Ishikawa (cell line): ENCODE data around the gene RASA3.
A peak's percentile ranks its signal among the peaks of the same experiment; 100 is the strongest.

Experiments used
- CEBPB ChIP-seq: IDR thresholded peaks from 2 replicates; pipeline ENCODE4 v1.6.1; 2012
- CREB1 ChIP-seq: IDR thresholded peaks from 2 replicates; pipeline ENCODE4 v1.6.1; 2012; ENCODE audit warnings: low read depth
- EGR1 ChIP-seq: IDR thresholded peaks from 2 replicates; pipeline ENCODE4 v1.6.1; 2012
- EP300 ChIP-seq: IDR thresholded peaks from 2 replicates; pipeline ENCODE4 v1.6.1; 2012; ENCODE audit warnings: borderline replicate concordance
- FOXM1 ChIP-seq: IDR thresholded peaks from 2 replicates; pipeline ENCODE4 v1.6.1; 2012; ENCODE audit warnings: low read depth, borderline replicate concordance
- MAX ChIP-seq: IDR thresholded peaks from 2 replicates; pipeline ENCODE4 v1.6.1; 2012
- NFIC ChIP-seq: IDR thresholded peaks from 2 replicates; pipeline ENCODE4 v1.6.1; 2012
- RAD21 ChIP-seq: IDR thresholded peaks from 2 replicates; pipeline ENCODE4 v1.6.1; 2012; ENCODE audit warnings: low read depth
- TAF1 ChIP-seq: IDR thresholded peaks from 2 replicates; pipeline ENCODE4 v1.6.1; 2012; ENCODE audit warnings: low read depth, mild to moderate bottlenecking
- TCF12 ChIP-seq: IDR thresholded peaks from 2 replicates; pipeline ENCODE4 v1.6.1; 2012; ENCODE audit warnings: low read depth
- TEAD4 ChIP-seq: IDR thresholded peaks from 2 replicates; pipeline ENCODE4 v1.6.1; 2012
- USF1 ChIP-seq: IDR thresholded peaks from 2 replicates; pipeline ENCODE4 v1.6.1; 2012
- YY1 ChIP-seq: IDR thresholded peaks from 2 replicates; pipeline ENCODE4 v1.6.1; 2012; ENCODE audit warnings: low read depth
- ZBTB7A ChIP-seq: IDR thresholded peaks from 2 replicates; pipeline ENCODE4 v1.6.1; 2012; ENCODE audit warnings: low read depth
- TF ChIP-seq, protein P1 (sequence below): IDR thresholded peaks from 2 replicates; pipeline ENCODE4 v1.6.1; 2012; ENCODE audit warnings: low read depth, mild to moderate bottlenecking

RASA3 gene, protein sequence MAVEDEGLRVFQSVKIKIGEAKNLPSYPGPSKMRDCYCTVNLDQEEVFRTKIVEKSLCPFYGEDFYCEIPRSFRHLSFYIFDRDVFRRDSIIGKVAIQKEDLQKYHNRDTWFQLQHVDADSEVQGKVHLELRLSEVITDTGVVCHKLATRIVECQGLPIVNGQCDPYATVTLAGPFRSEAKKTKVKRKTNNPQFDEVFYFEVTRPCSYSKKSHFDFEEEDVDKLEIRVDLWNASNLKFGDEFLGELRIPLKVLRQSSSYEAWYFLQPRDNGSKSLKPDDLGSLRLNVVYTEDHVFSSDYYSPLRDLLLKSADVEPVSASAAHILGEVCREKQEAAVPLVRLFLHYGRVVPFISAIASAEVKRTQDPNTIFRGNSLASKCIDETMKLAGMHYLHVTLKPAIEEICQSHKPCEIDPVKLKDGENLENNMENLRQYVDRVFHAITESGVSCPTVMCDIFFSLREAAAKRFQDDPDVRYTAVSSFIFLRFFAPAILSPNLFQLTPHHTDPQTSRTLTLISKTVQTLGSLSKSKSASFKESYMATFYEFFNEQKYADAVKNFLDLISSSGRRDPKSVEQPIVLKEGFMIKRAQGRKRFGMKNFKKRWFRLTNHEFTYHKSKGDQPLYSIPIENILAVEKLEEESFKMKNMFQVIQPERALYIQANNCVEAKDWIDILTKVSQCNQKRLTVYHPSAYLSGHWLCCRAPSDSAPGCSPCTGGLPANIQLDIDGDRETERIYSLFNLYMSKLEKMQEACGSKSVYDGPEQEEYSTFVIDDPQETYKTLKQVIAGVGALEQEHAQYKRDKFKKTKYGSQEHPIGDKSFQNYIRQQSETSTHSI

GRCh38 chr13:114132419-114133121 lies at the start of gene RASA3:
Gene RASA3, minus strand, starts transcription at chr13:114132623. Its CDS starts 134 bp downstream, at chr13:114132489.
- TF ChIP-seq YY1, result peak; percentile 70; the same call in 1 of the 2 replicates
- TF ChIP-seq TEAD4, result no peak
- peak; percentile 47; the same call in 1 of the 2 replicates for TF ChIP-seq TAF1
- no peak for TF ChIP-seq EGR1
- no peak for TF ChIP-seq CREB1
- peak; percentile 98 for TF ChIP-seq ZBTB7A
- 0 out of 2 replicates have a peak, but pooled peaks have one; percentile 6 for TF ChIP-seq TCF12
- TF ChIP-seq, protein P1, sequence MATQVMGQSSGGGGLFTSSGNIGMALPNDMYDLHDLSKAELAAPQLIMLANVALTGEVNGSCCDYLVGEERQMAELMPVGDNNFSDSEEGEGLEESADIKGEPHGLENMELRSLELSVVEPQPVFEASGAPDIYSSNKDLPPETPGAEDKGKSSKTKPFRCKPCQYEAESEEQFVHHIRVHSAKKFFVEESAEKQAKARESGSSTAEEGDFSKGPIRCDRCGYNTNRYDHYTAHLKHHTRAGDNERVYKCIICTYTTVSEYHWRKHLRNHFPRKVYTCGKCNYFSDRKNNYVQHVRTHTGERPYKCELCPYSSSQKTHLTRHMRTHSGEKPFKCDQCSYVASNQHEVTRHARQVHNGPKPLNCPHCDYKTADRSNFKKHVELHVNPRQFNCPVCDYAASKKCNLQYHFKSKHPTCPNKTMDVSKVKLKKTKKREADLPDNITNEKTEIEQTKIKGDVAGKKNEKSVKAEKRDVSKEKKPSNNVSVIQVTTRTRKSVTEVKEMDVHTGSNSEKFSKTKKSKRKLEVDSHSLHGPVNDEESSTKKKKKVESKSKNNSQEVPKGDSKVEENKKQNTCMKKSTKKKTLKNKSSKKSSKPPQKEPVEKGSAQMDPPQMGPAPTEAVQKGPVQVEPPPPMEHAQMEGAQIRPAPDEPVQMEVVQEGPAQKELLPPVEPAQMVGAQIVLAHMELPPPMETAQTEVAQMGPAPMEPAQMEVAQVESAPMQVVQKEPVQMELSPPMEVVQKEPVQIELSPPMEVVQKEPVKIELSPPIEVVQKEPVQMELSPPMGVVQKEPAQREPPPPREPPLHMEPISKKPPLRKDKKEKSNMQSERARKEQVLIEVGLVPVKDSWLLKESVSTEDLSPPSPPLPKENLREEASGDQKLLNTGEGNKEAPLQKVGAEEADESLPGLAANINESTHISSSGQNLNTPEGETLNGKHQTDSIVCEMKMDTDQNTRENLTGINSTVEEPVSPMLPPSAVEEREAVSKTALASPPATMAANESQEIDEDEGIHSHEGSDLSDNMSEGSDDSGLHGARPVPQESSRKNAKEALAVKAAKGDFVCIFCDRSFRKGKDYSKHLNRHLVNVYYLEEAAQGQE, result no peak
- TF ChIP-seq EP300, result no peak
- TF ChIP-seq FOXM1, result no peak
- no peak for TF ChIP-seq USF1
- peak; percentile 15; the same call in 1 of the 2 replicates for TF ChIP-seq MAX
- TF ChIP-seq RAD21, result no peak
- TF ChIP-seq CEBPB, result no peak
- peak; percentile 9; the same call in 1 of the 2 replicates for TF ChIP-seq NFIC

DNA sequence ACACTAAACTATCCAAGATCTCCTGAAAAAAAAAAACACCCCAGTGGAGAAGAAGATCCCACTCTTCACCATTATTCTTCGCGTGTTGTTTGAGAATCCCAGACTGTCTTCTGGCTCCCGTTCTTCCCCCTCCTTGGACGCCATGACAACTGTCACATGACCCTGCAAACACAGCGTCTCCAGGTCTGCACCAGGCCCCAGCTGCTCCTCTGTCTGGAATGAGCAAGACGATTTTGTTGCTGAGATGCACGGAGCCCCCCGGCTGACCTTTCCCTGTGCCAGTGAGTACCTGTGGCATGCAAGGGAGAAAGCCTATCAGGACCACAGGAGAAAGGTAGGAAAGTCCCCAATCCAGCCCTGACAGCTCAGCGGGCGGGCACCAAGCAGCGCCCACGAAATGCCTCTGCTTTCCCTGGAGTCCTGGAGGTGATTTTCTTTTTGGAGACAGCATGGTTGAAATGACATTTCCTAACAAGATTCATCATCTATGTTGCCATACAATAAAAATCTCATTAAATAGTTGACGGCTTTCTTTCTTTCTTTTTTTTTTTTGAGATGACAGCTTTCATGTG lies 46.8 kb upstream of the RASA3 start, which contains the start of gene CFAP97D2:
TSS of gene CFAP97D2 (plus strand) at position 171 of the 572 bp plus-strand sequence. CDS start at position 245, 74 bp downstream.
- TF ChIP-seq USF1 (peak; percentile 52; the same call in 1 of the 2 replicates), FOXM1 (no peak), TEAD4 (no peak), TAF1 (no peak), CEBPB (no peak), ZBTB7A (no peak)
- TF ChIP-seq, protein P1, result no peak

GRCh38 chr13:114177245-114178010 lies 45.0 kb upstream of the RASA3 start:
- TF ChIP-seq CEBPB (no peak), TCF12 (no peak), EGR1 (no peak; the same call in 1 of the 2 replicates), YY1 (no peak), CREB1 (no peak)

- TF ChIP-seq FOXM1 (no peak), YY1 (no peak), TAF1 (no peak), CEBPB (no peak)
These were observed 42.1 kb upstream of the RASA3 start for GRCh38 chr13:114174529-114174961.
